Tibial nerve (tissue), 4 donors: ENCODE measurements around the gene MAML3. TPM values are rescaled to one million over a fixed set of nuclear protein-coding genes. Genes with fewer than 3 reads are reported as not detected.

Experiments used
- DNase-seq, 2 donors: peaks; one replicate each; pipeline ENCODE4 v3.0.0-alpha.2; 2019; ENCODE audit warnings: low spot score in 2 of 2
- H3K27ac ChIP-seq, 4 donors: fragments of 200-600 bp; sonication (generic) in 3 of 4; one replicate each; pipeline ENCODE4 v1.5.1; 2017 to 2019; ENCODE audit warnings: mild to moderate bottlenecking in 1 of 4
- H3K27me3 ChIP-seq, 2 donors: fragments of 200-600 bp; sonication (generic) in 1 of 2; one replicate each; pipeline versions ENCODE4 v1.5.1 to v1.6.0; 2017 to 2019
- H3K36me3 ChIP-seq, 3 donors: fragments of 200-600 bp; sonication (generic); one replicate each; pipeline ENCODE4 v1.5.1; 2018 to 2019
- H3K4me1 ChIP-seq, 4 donors: fragments of 200-600 bp; sonication (generic) in 3 of 4; one replicate each; pipeline ENCODE4 v1.5.1; 2017 to 2019
- H3K4me3 ChIP-seq, 4 donors: fragments of 200-600 bp; sonication (generic) in 3 of 4; one replicate each; pipeline ENCODE4 v1.5.1; 2017 to 2019; ENCODE audit warnings: mild to moderate bottlenecking in 1 of 4, moderate library complexity in 1 of 4
- H3K9me3 ChIP-seq, 4 donors: fragments of 200-600 bp; sonication (generic) in 3 of 4; one replicate each; pipeline ENCODE4 v1.5.1; 2017 to 2019
- CTCF ChIP-seq, 5 experiments: fragments of 200-600 bp in 3 of 5; fragments of 450-650 bp in 2 of 5; sonication (generic) in 3 of 5; IDR thresholded peaks; one replicate each; pipeline ENCODE4 v1.5.1; 2016 to 2019; ENCODE audit warnings: antibody characterized with exemption in 5 of 5, mild to moderate bottlenecking in 3 of 5, moderate library complexity in 2 of 5
- EP300 ChIP-seq, 2 donors: sonication (generic); formaldehyde crosslinking; IDR thresholded peaks; one replicate each; pipeline ENCODE4 v1.6.1; 2017; ENCODE audit warnings: antibody characterized with exemption in 2 of 2, mild to moderate bottlenecking in 1 of 2
- POLR2A ChIP-seq, 2 donors: fragments of 450-650 bp; IDR thresholded peaks; one replicate each; pipeline ENCODE4 v1.6.1; 2017; ENCODE audit warnings: antibody characterized with exemption in 2 of 2, mild to moderate bottlenecking in 2 of 2, moderate library complexity in 2 of 2
- WGBS, 2 donors: methylation state at CpG; one replicate each; pipeline ENCODE4 v1.1.5; 2018; 5-methylcytosine and 5-hydroxymethylcytosine counted together
- total RNA-seq, 4 donors: library from RNA; depleted of rRNA; stranded (reverse); fragments of >200 nt; gene quantifications; one replicate each; pipeline ENCODE4 v1.1.0, GENCODE V29; 2016

Gene MAML3
- total RNA-seq, 4 donors from 2014 or later, result 8.6 to 10.5 (median 9.4) TPM

- no peak for DNase-seq
- no peak overlapping the region for H3K27ac ChIP-seq
- no peaks in the 10 kb centered on the region for H3K9me3 ChIP-seq
- no peaks in the 10 kb centered on the region for H3K27me3 ChIP-seq
- TF ChIP-seq POLR2A (IDR thresholded peaks at IDR 0.05), result no peak
- H3K4me1 ChIP-seq, result peaks cover 0 to 8% (median 0%) of the 10 kb centered on the region in 4 donors
- 59% methylated on average over 10 of the region's 10 CpGs for WGBS, 2 donors
- H3K4me3 ChIP-seq, result no peak overlapping the region
- no peaks in the 10 kb centered on the region for H3K36me3 ChIP-seq
These were observed 219.8 kb downstream of the MAML3 start for GRCh38 chr4:139934057-139934707.

- Histone ChIP-seq H3K4me3 (no peak overlapping the region), H3K27me3 (no peaks in the 10 kb centered on the region), H3K27ac (no peak overlapping the region), H3K36me3 (no peaks in the 10 kb centered on the region), H3K4me1 (peaks cover 0 to 8% (median 0%) of the 10 kb centered on the region in 4 donors), H3K9me3 (no peaks in the 10 kb centered on the region)
- WGBS, 2 donors, result 82 to 83% methylated on average over 5 of the region's 5 CpGs
- DNase-seq, result no peak
- TF ChIP-seq EP300 (IDR thresholded peaks at IDR 0.05) (no peak), POLR2A (IDR thresholded peaks at IDR 0.05) (no peak), CTCF (IDR thresholded peaks at IDR 0.05) (no peak)
These were observed 220.4 kb downstream of the MAML3 start for GRCh38 chr4:139933541-139933940.

GRCh38 chr4:139933104-139933503 is 220.9 kb downstream of the MAML3 start:
- DNase-seq, result no peak
- Histone ChIP-seq H3K36me3 (no peaks in the 10 kb centered on the region), H3K27ac (no peak overlapping the region), H3K4me1 (peaks cover 0 to 8% (median 0%) of the 10 kb centered on the region in 4 donors), H3K27me3 (no peaks in the 10 kb centered on the region), H3K4me3 (no peak overlapping the region), H3K9me3 (no peaks in the 10 kb centered on the region)
- no peak for TF ChIP-seq EP300 (IDR thresholded peaks at IDR 0.05)
- TF ChIP-seq CTCF (IDR thresholded peaks at IDR 0.05), result no peak
- no peak for TF ChIP-seq POLR2A (IDR thresholded peaks at IDR 0.05)
- 85 to 95% methylated on average over 6 of the region's 6 CpGs for WGBS, 2 donors

GRCh38 chr4:139924782-139925181 is 229.2 kb downstream of the MAML3 start:
- no peak for DNase-seq
- H3K4me1 ChIP-seq, result peaks cover 0 to 50% (median 25%) of the 10 kb centered on the region in 4 donors
- no peak for TF ChIP-seq EP300 (IDR thresholded peaks at IDR 0.05)
- no peak for TF ChIP-seq POLR2A (IDR thresholded peaks at IDR 0.05)
- no peak for TF ChIP-seq CTCF (IDR thresholded peaks at IDR 0.05)
- no peak overlapping the region for H3K27ac ChIP-seq
- no peaks in the 10 kb centered on the region for H3K36me3 ChIP-seq
- WGBS, 2 donors, result 66 to 74% methylated on average over 5 of the region's 5 CpGs
- no peaks in the 10 kb centered on the region for H3K27me3 ChIP-seq
- no peak overlapping the region for H3K4me3 ChIP-seq
- no peaks in the 10 kb centered on the region for H3K9me3 ChIP-seq

GRCh38 chr4:139922406-139923024 is 231.5 kb downstream of the MAML3 start:
- H3K36me3 ChIP-seq, result no peaks in the 10 kb centered on the region
- H3K4me3 ChIP-seq, result no peak overlapping the region
- TF ChIP-seq POLR2A (IDR thresholded peaks at IDR 0.05) (no peak), CTCF (IDR thresholded peaks at IDR 0.05) (no peak), EP300 (IDR thresholded peaks at IDR 0.05) (no peak)
- H3K27ac ChIP-seq, result no peak overlapping the region
- H3K4me1 ChIP-seq, result peaks cover 0 to 67% (median 25%) of the 10 kb centered on the region in 4 donors
- H3K27me3 ChIP-seq, result no peaks in the 10 kb centered on the region
- no peak for DNase-seq
- WGBS, 2 donors, result 72 to 80% methylated on average over 6 of the region's 6 CpGs
- no peaks in the 10 kb centered on the region for H3K9me3 ChIP-seq
